K562 (cell line): Measurements from ENCODE around the gene RBM44. TPM values are rescaled to one million over a fixed set of nuclear protein-coding genes. Genes with fewer than 3 reads are reported as not detected.
A peak's percentile ranks its signal among the peaks of the same experiment; 100 is the strongest.
"Not testable (repeated sequence)": the region's sequence is repeated elsewhere in the genome, so short reads cannot be mapped to it uniquely, and the experiment has no call there.

Experiments used
- ATAC-seq: fragments of 200-7000 bp; cut with Tn5 transposase; 3 replicates; pipeline ENCODE4 v1.9.1; 2020; ENCODE audit warnings: moderate library complexity
- BruUV-seq: library from RNA; stranded (reverse); fragments of 400-500 nt; replicated peaks from 2 replicates; lab custom pipeline; 2021; lab: Mats Ljungman, UMichigan
- CTCF ChIA-PET: fragments of 300-600 bp; formaldehyde crosslinking; extraction: SDS; loops from one replicate; lab custom pipeline; 2021; ENCODE audit warnings: low intra/inter-chr PET ratio; lab: Yijun Ruan, JAX
- POLR2A ChIA-PET: fragments of 300-600, 350-650 bp; sonication (Branson Sonifier 250); formaldehyde crosslinking; extraction: SDS; loops from one replicate; lab custom pipeline; 2021; ENCODE audit warnings: antibody characterized with exemption, inconsistent platforms; lab: Yijun Ruan, JAX
- DNase-seq, 4 experiments: peaks; one replicate each; pipeline versions ENCODE4 v3.0.0 to v3.0.0-alpha.2; 2011 to 2018; ENCODE audit warnings: low spot score in 3 of 4, mixed read lengths in 3 of 4; ENCODE audit errors: extremely low read depth in 1 of 4
- FAIRE-seq: peaks from 2 replicates; lab custom pipeline; 2011; peaks lifted over from hg19 to GRCh38; lab: Jason Lieb, UNC
- H2AFZ ChIP-seq: 2 replicates; pipeline ENCODE4 v1.6.0; 2011; ENCODE audit warnings: low read depth, low read length, control low read depth, inconsistent platforms
- H3K27ac ChIP-seq: fragments of 200-600 bp; 3 replicates; pipeline ENCODE4 v1.8.0; 2011; ENCODE audit warnings: low read depth, mild to moderate bottlenecking, control low read depth, inconsistent platforms, low read length, moderate library complexity, mixed read lengths; ENCODE audit errors: extremely low read depth
- H3K27me3 ChIP-seq, 2 experiments: fragments of 300-600 bp in 1 of 2; 2 replicates in 1 of 2; 3 replicates in 1 of 2; pipeline versions ENCODE4 v1.6.0 to v1.8.0; 2011; ENCODE audit warnings: inconsistent platforms in 2 of 2, low read length in 2 of 2, mild to moderate bottlenecking in 1 of 2, mixed read lengths in 1 of 2, moderate library complexity in 1 of 2; ENCODE audit not compliant: control insufficient read depth in 2 of 2, insufficient read depth in 2 of 2
- H3K36me3 ChIP-seq: fragments of 300-600 bp; 3 replicates; pipeline ENCODE4 v1.8.0; 2011; ENCODE audit warnings: mild to moderate bottlenecking, low read length, inconsistent platforms; ENCODE audit not compliant: control insufficient read depth, insufficient read depth
- H3K4me1 ChIP-seq, 2 experiments: fragments of 200-600 bp in 1 of 2; replicated peaks in 1 of 2; 2 replicates in 1 of 2; 3 replicates in 1 of 2; pipeline versions ENCODE4 v1.5.1 to v1.8.0; 2011; ENCODE audit warnings: inconsistent platforms in 2 of 2, low read length in 2 of 2, mild to moderate bottlenecking in 1 of 2, mixed read lengths in 1 of 2, moderate library complexity in 1 of 2; ENCODE audit not compliant: control insufficient read depth in 2 of 2, insufficient read depth in 2 of 2
- H3K4me2 ChIP-seq: 2 replicates; pipeline ENCODE4 v1.6.1; 2011; ENCODE audit warnings: low read length, control low read depth, inconsistent platforms, mixed read lengths; ENCODE audit not compliant: insufficient read depth
- H3K4me3 ChIP-seq: fragments of 200-600 bp; sonication (generic), shearing (Covaris generic); 2 replicates; pipeline ENCODE4 v1.5.1; 2016; ENCODE audit warnings: control low read depth, inconsistent platforms
- H3K79me2 ChIP-seq: fragments of 200-600 bp; 3 replicates; pipeline ENCODE4 v1.8.0; 2011; ENCODE audit warnings: low read length, inconsistent platforms; ENCODE audit not compliant: control insufficient read depth, insufficient read depth
- H3K9ac ChIP-seq, 2 experiments: 2 replicates each; pipeline versions ENCODE4 v1.6.0 to v1.6.1; 2011; ENCODE audit warnings: low read depth in 2 of 2, low read length in 2 of 2, control low read depth in 1 of 2, inconsistent platforms in 1 of 2, mild to moderate bottlenecking in 1 of 2, mixed read lengths in 1 of 2; ENCODE audit not compliant: insufficient read depth in 1 of 2
- H3K9me1 ChIP-seq: one replicate; pipeline ENCODE4 v1.6.0; 2011; ENCODE audit warnings: inconsistent platforms, mild to moderate bottlenecking, low read length, moderate library complexity; ENCODE audit not compliant: control insufficient read depth, insufficient read depth
- H3K9me3 ChIP-seq: replicated peaks from 2 replicates; pipeline ENCODE4 v1.5.1; 2011; ENCODE audit warnings: low read depth, low read length, inconsistent platforms; ENCODE audit not compliant: control insufficient read depth, insufficient read depth
- H4K20me1 ChIP-seq: replicated peaks from 2 replicates; pipeline ENCODE4 v1.6.1; 2011; ENCODE audit warnings: low read length, inconsistent platforms, mixed read lengths; ENCODE audit not compliant: control insufficient read depth, insufficient read depth
- DIDO1 ChIP-seq: fragments of 450-650 bp; IDR thresholded peaks from 2 replicates; pipeline ENCODE4 v1.6.1; 2016; ENCODE audit warnings: low read depth, missing biosample characterization, missing genetic modification characterization
- GTF2E2 ChIP-seq: fragments of 200-800 bp; sonication (Bioruptor generic); IDR thresholded peaks from 2 replicates; pipeline ENCODE4 v1.6.1; 2016; ENCODE audit warnings: missing genetic modification characterization, missing compliant biosample characterization
- PTTG1 ChIP-seq: fragments of 450-650 bp; IDR thresholded peaks from 2 replicates; pipeline ENCODE4 v1.6.1; 2016; ENCODE audit warnings: low read depth, mild to moderate bottlenecking, missing genetic modification characterization, missing compliant biosample characterization
- SP2 ChIP-seq: IDR thresholded peaks from 2 replicates; pipeline ENCODE4 v1.6.1; 2011; ENCODE audit warnings: mild to moderate bottlenecking, low read depth, low read length, moderate library complexity; ENCODE audit not compliant: poor library complexity, severe bottlenecking; ENCODE audit errors: extremely low read depth
- ZNF263 ChIP-seq: sonication (generic); formaldehyde crosslinking; IDR thresholded peaks from 2 replicates; pipeline ENCODE4 v1.8.0; 2022; ENCODE audit warnings: mild to moderate bottlenecking, missing genetic modification reagents, borderline replicate concordance
- ZNF274 ChIP-seq: IDR thresholded peaks from 2 replicates; pipeline ENCODE4 v1.6.1; 2011; ENCODE audit warnings: low read depth, mild to moderate bottlenecking, low read length, moderate library complexity, borderline replicate concordance
- ZNF408 ChIP-seq: fragments of 250-450 bp; sonication (Bioruptor Pico); IDR thresholded peaks from 2 replicates; pipeline ENCODE4 v1.4.0; 2020; ENCODE audit warnings: low read depth, mild to moderate bottlenecking, moderate library complexity
- WGBS: fragments of 100-300 bp; shearing (Covaris generic); methylation state at CpG from one replicate; pipeline ENCODE4 v1.1.6; 2016; ENCODE audit warnings: low coverage, mixed read lengths; ENCODE audit not compliant: insufficient coverage; ENCODE audit errors: missing lambda C conversion rate; 5-methylcytosine and 5-hydroxymethylcytosine counted together
- in situ Hi-C: fragments of 300-500 bp; cut with MboI; formaldehyde crosslinking; loops from 4 replicates; pipeline ENCODE4 v1.15.0; 2018; ENCODE audit warnings: inconsistent platforms, mixed read lengths
- intact Hi-C: fragments of 100-400 bp; cut with micrococcal nuclease; formaldehyde crosslinking; loops from 2 replicates; pipeline ENCODE4 v1.14.2; 2022
- polyA plus RNA-seq, 8 experiments: library from polyadenylated mRNA; depleted of rRNA in 4 of 8; stranded (reverse) in 5 of 8; unstranded in 3 of 8; fragments of >200 nt; fragmentation: Nextera tagmentation in 2 of 8; fragmentation: Illumina TruSeq in 1 of 8; extraction: Ambion mirVana in 2 of 8; extraction: Trizol in 1 of 8; gene quantifications; 2 replicates each; pipeline versions ENCODE4 v1.2.1 to v1.2.3, GENCODE V29; 2011 to 2014; ENCODE audit warnings: inconsistent platforms in 1 of 8, missing spikeins in 1 of 8
- total RNA-seq, 7 experiments: library from RNA; depleted of rRNA in 6 of 7; stranded (reverse); fragments of >200 nt in 6 of 7; fragmentation: Illumina TruSeq in 2 of 7; extraction: Trizol in 2 of 7; gene quantifications; 2 replicates each; pipeline versions ENCODE4 v1.2.1 to v1.2.3, GENCODE V29; 2011 to 2021; ENCODE audit warnings: low replicate concordance in 1 of 7
- TF ChIP-seq, protein P1 (sequence below), 2 experiments: fragments of 150-350 bp in 1 of 2; IDR thresholded peaks; 2 replicates each; pipeline ENCODE4 v1.6.1; 2012 to 2016; ENCODE audit warnings: low read depth in 2 of 2, low read length in 2 of 2, mild to moderate bottlenecking in 1 of 2, moderate library complexity in 1 of 2
- TF ChIP-seq, protein P2 (sequence below): sonication (generic); formaldehyde crosslinking; IDR thresholded peaks from 2 replicates; pipeline ENCODE4 v1.8.0; 2022; ENCODE audit warnings: missing genetic modification reagents, mild to moderate bottlenecking, borderline replicate concordance

Gene RBM44
- total and polyA plus RNA-seq, 9 of the 15 experiments (the other 6 are each of a cell fraction or from before 2014, with no cell fraction given) = 0.04 to 0.25 (median 0.13) TPM

DNA sequence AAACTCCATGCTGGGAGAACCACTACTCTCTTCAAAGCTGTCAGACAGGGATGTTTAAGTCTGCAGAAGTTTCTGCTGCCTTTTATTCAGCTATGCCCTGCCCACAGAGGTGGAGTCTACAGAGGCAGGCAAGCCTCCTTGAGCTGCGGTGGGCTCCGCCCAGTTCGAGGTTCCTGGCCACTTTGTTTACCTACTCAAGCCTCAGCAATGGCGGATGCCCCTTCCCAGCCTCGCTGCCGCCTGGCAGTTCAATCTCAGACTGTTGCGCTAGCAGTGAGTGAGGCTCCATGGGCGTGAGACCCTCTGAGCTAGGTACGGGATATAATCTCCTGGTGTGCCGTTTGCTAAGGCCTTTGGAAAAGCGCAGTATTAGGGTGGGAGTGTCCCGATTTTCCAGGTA, 50.4 kb downstream of the RBM44 start:
- POLR2A ChIA-PET, in situ Hi-C loops, FAIRE-seq, H4K20me1 ChIP-seq, ATAC-seq, H3K79me2 ChIP-seq, H3K27ac ChIP-seq, H3K9me3 ChIP-seq, CTCF ChIA-PET, intact Hi-C loops, H3K27me3 ChIP-seq, H3K4me2 ChIP-seq, H3K9me1 ChIP-seq, H3K4me1 ChIP-seq, H3K4me3 ChIP-seq, H3K9ac ChIP-seq, DNase-seq, BruUV-seq, H3K36me3 ChIP-seq: not testable (repeated sequence)
- H2AFZ ChIP-seq = 0 out of 2 replicates have a peak overlapping the region, but pooled peaks have one; percentile 23
- 5% methylated on average over 10 of the region's 12 CpGs for whole genome bisulfite sequencing

DNA sequence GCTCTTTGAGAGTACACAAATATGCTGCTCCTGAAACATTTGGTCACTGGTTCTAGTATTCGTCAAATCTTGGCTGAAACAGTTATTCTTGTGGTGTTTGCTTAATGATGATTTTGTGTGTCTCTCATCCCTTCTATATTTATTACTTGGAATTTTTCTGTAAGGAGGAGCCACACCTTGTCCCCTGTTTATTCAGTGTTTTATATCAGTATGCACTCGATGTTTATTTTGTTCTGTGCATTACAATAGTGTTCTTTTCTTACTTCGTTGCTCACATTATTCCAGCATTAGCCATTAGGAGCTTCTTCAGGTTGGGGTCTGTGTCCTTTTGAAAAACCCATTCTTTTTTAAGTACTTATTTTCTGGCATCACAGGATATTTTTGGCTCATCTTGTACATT, 55.7 kb downstream of the RBM44 start:
- DNase-seq (no peak), ATAC-seq (no peak), FAIRE-seq (no peak)
- Histone ChIP-seq H3K9ac (no peak overlapping the region), H3K4me2 (no peak overlapping the region), H4K20me1 (no peaks in the 10 kb centered on the region), H3K79me2 (no peaks in the 10 kb centered on the region), H3K27me3 (peaks cover 0 to 28% of the 10 kb centered on the region in 2 experiments; a peak in 2 of 5 replicates), H3K36me3 (no peaks in the 10 kb centered on the region), H3K4me1 (peaks cover 0 to 5% of the 10 kb centered on the region in 2 experiments; a peak in 1 of 5 replicates), H2AFZ (no peak overlapping the region), H3K9me1 (no peaks in the 10 kb centered on the region), H3K4me3 (no peak overlapping the region), H3K27ac (no peak overlapping the region), H3K9me3 (no peaks in the 10 kb centered on the region)
- BruUV-seq = no TSS peak
- intact Hi-C loops (loop anchor here (10.0 kb wide), 1 partner anchor 281 kb away; the partner anchor contains the start of gene KLHL30), in situ Hi-C loops (loop anchor here (10.0 to 25.0 kb wide), 2 partner anchors 251 to 408 kb away; partner anchors contain the start of gene ESPNL)
- CTCF ChIA-PET = no interaction called here
- WGBS = 0% methylated on average over 3 of the region's 3 CpGs
- POLR2A ChIA-PET = interaction anchor here (0.9 kb wide), 1 partner anchor 313 kb away, joined by 3 read pairs; no protein-coding TSS in a partner anchor
- TF ChIP-seq SP2 (no peak), DIDO1 (tag) (no peak), ZNF274 (no peak), PTTG1 (no peak), GTF2E2 (tag) (no peak), ZNF263 (no peak), ZNF408 (CRISPR knock-in tag) (no peak)
- TF ChIP-seq, protein P1, sequence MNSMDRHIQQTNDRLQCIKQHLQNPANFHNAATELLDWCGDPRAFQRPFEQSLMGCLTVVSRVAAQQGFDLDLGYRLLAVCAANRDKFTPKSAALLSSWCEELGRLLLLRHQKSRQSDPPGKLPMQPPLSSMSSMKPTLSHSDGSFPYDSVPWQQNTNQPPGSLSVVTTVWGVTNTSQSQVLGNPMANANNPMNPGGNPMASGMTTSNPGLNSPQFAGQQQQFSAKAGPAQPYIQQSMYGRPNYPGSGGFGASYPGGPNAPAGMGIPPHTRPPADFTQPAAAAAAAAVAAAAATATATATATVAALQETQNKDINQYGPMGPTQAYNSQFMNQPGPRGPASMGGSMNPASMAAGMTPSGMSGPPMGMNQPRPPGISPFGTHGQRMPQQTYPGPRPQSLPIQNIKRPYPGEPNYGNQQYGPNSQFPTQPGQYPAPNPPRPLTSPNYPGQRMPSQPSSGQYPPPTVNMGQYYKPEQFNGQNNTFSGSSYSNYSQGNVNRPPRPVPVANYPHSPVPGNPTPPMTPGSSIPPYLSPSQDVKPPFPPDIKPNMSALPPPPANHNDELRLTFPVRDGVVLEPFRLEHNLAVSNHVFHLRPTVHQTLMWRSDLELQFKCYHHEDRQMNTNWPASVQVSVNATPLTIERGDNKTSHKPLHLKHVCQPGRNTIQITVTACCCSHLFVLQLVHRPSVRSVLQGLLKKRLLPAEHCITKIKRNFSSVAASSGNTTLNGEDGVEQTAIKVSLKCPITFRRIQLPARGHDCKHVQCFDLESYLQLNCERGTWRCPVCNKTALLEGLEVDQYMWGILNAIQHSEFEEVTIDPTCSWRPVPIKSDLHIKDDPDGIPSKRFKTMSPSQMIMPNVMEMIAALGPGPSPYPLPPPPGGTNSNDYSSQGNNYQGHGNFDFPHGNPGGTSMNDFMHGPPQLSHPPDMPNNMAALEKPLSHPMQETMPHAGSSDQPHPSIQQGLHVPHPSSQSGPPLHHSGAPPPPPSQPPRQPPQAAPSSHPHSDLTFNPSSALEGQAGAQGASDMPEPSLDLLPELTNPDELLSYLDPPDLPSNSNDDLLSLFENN (IDR thresholded peaks at IDR 0.05; ENCODE audit: low read depth in 2 of 2, low read length in 2 of 2) = no peak
- TF ChIP-seq, protein P2, sequence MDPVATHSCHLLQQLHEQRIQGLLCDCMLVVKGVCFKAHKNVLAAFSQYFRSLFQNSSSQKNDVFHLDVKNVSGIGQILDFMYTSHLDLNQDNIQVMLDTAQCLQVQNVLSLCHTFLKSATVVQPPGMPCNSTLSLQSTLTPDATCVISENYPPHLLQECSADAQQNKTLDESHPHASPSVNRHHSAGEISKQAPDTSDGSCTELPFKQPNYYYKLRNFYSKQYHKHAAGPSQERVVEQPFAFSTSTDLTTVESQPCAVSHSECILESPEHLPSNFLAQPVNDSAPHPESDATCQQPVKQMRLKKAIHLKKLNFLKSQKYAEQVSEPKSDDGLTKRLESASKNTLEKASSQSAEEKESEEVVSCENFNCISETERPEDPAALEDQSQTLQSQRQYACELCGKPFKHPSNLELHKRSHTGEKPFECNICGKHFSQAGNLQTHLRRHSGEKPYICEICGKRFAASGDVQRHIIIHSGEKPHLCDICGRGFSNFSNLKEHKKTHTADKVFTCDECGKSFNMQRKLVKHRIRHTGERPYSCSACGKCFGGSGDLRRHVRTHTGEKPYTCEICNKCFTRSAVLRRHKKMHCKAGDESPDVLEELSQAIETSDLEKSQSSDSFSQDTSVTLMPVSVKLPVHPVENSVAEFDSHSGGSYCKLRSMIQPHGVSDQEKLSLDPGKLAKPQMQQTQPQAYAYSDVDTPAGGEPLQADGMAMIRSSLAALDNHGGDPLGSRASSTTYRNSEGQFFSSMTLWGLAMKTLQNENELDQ = no peak
